Activated naive CD8-positive, alpha-beta T cell (primary cell): ENCODE data around the gene RAMP3.
"Not testable (repeated sequence)": the region's sequence is repeated elsewhere in the genome, so short reads cannot be mapped to it uniquely, and the experiment has no call there.

Experiments
- H3K27ac Mint-ChIP-seq: one replicate; pipeline ENCODE4 v1.8.0; 2021; ENCODE audit warnings: mixed read lengths
- H3K27me3 Mint-ChIP-seq: one replicate; pipeline ENCODE4 v1.8.0; 2021; ENCODE audit warnings: mixed read lengths
- H3K36me3 Mint-ChIP-seq: one replicate; pipeline ENCODE4 v1.8.0; 2021; ENCODE audit warnings: mixed read lengths
- H3K4me1 Mint-ChIP-seq: one replicate; pipeline ENCODE4 v1.8.0; 2021; ENCODE audit warnings: low read depth, mixed read lengths
- H3K4me3 Mint-ChIP-seq: one replicate; pipeline ENCODE4 v1.8.0; 2021; ENCODE audit warnings: mild to moderate bottlenecking, mixed read lengths
- H3K9me3 Mint-ChIP-seq: one replicate; pipeline ENCODE4 v1.8.0; 2021; ENCODE audit warnings: low read depth, mixed read lengths

Gene RAMP3

DNA sequence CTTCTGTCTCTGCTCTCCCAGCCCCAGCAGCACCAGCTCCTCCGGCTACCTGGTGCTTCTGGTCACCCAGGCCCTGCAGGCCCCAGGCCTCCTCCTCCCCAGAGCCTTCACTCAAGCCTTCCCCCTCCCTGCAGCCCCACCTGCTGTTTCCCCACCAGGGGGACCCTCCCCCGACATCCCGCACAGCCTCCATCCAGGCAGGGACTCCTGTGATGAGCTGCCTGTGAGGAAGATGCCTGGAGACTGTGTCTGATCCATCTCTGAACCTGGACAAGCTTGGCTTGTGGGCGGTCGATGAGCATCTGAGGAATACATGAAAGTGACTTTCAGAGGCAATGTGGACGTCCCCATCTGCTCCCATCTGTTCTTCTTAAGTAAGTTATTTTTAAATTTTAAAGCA, 45.0 kb downstream of the RAMP3 start:
- Mint-ChIP-seq H3K9me3 (no peaks in the 10 kb centered on the region), H3K4me3 (no peak overlapping the region), H3K36me3 (no peaks in the 10 kb centered on the region), H3K4me1 (peaks cover 18% of the 10 kb centered on the region), H3K27me3 (no peaks in the 10 kb centered on the region), H3K27ac (no peak overlapping the region)

DNA sequence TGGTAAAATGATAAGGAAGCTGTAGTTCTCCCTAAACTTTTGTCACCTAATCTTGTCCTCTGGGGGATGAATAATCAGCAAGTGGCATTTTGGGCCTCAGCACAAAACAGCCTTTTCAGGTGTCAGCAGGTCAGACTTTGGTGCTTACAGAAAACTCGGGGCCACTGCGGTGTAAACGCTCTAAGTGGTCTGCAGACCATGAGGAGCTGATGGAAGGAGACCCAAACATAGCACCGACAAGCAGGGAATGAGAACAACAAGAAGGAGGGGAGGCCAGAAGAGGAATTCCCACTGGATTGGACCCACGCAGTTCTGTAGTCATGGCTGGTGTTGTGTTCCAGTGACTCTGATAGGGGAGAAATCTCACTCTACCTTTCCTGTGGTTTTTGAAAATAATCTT, 45.4 kb downstream of the RAMP3 start:
- Mint-ChIP-seq H3K36me3 (no peaks in the 10 kb centered on the region), H3K4me1 (peaks cover 18% of the 10 kb centered on the region), H3K4me3 (no peak overlapping the region), H3K9me3 (no peaks in the 10 kb centered on the region), H3K27me3 (no peaks in the 10 kb centered on the region), H3K27ac (peak overlapping the region; percentile 23)

DNA sequence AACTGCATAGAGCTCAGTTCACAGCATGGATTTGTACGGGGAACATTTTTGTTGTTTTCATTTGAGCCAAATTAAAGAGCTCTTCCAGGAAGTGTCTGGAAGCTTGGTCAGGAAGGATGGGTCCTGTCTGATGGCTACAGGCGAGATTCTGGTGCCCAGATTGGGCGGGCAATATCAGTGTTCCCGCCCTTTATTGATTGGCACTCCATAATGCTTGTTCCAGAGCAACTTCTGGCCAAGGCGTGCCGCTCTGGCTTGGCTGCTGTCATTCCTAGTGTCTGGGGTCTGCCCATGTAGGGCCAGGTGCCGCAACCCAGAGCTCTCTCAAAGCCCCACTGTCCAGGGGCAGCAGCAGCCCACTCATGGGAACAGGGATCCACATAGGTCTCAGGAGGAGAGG, 45.9 kb downstream of the RAMP3 start:
- no peaks in the 10 kb centered on the region for H3K9me3 Mint-ChIP-seq
- peak overlapping the region; percentile 23 for H3K27ac Mint-ChIP-seq

DNA sequence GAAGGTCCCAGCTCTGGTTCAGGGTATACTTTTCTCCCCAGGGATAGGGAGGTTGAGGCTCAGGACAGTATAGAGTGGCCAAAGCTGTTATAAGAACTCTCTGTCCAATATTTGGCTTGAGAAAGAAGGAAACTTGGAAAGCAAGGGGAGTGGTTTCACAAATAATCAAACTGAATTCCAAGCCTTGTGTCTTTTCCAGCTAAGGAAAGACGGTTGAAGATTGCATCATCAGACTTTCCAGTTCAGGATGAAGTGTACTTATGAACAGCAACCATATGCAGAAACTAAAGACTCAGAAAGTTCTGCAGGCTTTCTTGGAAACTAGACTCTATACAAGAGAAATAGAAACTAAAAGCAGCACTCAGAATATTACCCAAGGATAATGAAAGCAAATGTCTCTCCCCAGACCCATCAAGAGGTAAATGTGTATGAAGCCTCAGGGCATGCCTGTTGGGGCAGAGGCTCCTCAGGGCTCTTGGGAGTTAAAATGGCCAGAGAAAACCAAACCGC, 46.4 kb downstream of the RAMP3 start:
- Mint-ChIP-seq H3K4me3 (no peak overlapping the region), H3K27me3 (no peaks in the 10 kb centered on the region), H3K4me1 (peaks cover 18% of the 10 kb centered on the region), H3K9me3 (no peaks in the 10 kb centered on the region), H3K36me3 (no peaks in the 10 kb centered on the region), H3K27ac (peak overlapping the region; percentile 23)

More for the DNA sequence above, 45.9 kb downstream of the RAMP3 start:
- Mint-ChIP-seq H3K27me3 (no peaks in the 10 kb centered on the region), H3K36me3 (no peaks in the 10 kb centered on the region), H3K4me1 (peaks cover 18% of the 10 kb centered on the region), H3K4me3 (no peak overlapping the region)

DNA sequence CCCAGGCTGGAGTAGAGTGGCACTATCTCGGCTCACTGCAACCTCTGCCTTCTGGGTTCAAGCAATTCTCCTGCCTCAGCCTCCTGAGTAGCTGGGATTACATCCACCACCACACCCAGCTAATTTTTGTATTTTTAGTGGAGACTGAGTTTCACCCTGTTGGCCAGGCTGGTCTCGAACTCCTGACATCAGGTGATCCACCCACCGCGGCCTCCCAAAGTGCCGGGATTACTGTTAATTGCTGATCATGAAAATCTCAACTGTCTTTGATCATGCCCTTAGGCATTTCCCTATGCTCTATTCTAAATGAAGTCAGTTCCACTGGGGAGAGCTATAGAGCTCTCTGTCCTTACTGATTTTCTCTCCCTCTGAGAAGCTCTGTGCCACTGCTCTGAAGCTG, 48.7 kb downstream of the RAMP3 start:
- not testable (repeated sequence) for H3K27ac Mint-ChIP-seq, H3K9me3 Mint-ChIP-seq, H3K36me3 Mint-ChIP-seq, H3K27me3 Mint-ChIP-seq, H3K4me3 Mint-ChIP-seq
- peaks cover 18% of the 10 kb centered on the region for H3K4me1 Mint-ChIP-seq

DNA sequence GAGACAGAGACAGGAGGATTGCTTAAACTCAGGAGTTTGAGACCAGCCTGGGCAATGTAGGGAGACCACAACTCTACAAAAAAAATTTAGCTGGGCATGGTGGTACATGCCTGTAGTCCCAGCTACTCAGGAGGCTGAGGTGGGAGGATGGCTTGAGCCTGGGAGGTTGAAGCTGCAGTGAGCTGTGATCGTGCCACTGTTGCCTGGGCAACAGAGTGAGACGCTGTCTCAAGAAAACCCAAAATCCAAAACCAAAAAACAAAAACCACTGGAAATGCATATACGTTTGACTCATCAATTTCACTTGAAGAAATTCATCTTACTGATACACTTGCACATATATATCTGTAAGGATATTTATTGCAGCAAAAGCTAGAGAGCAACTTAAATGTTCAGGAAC, 52.3 kb downstream of the RAMP3 start:
- H3K27ac Mint-ChIP-seq, H3K4me3 Mint-ChIP-seq, H3K4me1 Mint-ChIP-seq, H3K9me3 Mint-ChIP-seq, H3K36me3 Mint-ChIP-seq, H3K27me3 Mint-ChIP-seq: not testable (repeated sequence)

DNA sequence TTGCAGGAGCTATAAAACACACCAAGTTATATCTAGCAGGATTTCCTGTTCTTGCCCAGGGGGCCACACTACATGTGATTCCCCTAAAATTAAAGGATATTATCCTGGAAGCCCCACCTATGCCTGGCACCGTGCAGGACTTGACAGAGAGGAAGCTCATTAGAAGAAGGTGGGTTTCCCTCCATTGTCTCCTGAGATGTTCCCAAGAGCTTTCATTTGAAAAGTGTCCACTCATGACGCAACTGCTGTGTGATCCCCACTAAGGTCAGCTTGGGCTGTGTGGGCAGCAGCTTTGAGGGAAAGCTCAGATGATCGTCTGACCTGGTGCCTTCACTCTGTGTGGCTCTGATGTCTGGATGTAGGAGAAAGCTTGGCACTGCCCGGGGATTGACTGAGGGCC, 53.5 kb downstream of the RAMP3 start:
- no peaks in the 10 kb centered on the region for H3K4me1 Mint-ChIP-seq
- peaks cover 8% of the 10 kb centered on the region for H3K27me3 Mint-ChIP-seq
- no peaks in the 10 kb centered on the region for H3K9me3 Mint-ChIP-seq
- H3K4me3 Mint-ChIP-seq: no peak overlapping the region
- H3K27ac Mint-ChIP-seq: no peak overlapping the region
- no peaks in the 10 kb centered on the region for H3K36me3 Mint-ChIP-seq

DNA sequence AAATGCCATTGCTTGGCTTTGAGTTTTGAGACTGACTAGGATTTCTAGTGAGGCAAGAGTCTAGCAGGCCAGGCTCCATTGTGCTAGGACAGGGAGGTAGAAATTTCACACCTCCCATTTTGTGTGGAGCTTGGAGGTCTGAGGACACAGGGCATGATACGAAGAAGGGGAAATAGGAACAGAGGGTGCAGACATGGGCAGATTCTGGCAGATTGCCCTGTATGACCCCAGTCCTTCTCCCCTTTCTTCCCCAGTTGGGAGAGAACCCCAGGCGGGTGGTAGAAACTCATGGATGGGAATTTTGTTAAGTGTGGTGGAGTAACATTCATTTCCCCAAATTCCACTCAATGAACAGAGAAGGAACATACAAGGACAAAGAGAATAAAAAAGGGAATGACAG, 54.4 kb downstream of the RAMP3 start:
- no peaks in the 10 kb centered on the region for H3K9me3 Mint-ChIP-seq
- H3K27me3 Mint-ChIP-seq: peaks cover 8% of the 10 kb centered on the region
- no peak overlapping the region for H3K27ac Mint-ChIP-seq
- H3K36me3 Mint-ChIP-seq: no peaks in the 10 kb centered on the region
- no peaks in the 10 kb centered on the region for H3K4me1 Mint-ChIP-seq
- H3K4me3 Mint-ChIP-seq: no peak overlapping the region

DNA sequence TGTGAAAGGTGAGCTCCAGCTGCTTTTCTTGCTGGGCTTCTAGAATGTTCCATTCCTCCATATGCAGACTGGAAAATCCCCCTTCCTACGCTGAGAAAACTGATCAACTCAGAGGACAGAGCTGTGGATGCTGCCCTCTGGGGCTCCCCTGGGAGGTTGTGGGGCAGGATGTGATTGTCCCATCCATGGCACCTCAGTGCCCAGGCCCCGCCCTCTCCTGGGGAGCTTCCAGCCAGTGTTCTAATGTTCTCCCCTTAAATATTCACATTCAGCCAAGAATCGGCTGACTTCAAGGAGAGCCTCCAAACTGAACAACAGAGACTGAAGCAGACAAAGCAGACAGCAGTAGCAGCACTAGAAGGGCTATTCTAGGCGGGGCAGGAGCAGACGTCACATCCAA, 55.0 kb downstream of the RAMP3 start:
- Mint-ChIP-seq H3K27ac (no peak overlapping the region), H3K4me1 (no peaks in the 10 kb centered on the region), H3K27me3 (peaks cover 8% of the 10 kb centered on the region), H3K4me3 (no peak overlapping the region), H3K9me3 (no peaks in the 10 kb centered on the region), H3K36me3 (no peaks in the 10 kb centered on the region)

DNA sequence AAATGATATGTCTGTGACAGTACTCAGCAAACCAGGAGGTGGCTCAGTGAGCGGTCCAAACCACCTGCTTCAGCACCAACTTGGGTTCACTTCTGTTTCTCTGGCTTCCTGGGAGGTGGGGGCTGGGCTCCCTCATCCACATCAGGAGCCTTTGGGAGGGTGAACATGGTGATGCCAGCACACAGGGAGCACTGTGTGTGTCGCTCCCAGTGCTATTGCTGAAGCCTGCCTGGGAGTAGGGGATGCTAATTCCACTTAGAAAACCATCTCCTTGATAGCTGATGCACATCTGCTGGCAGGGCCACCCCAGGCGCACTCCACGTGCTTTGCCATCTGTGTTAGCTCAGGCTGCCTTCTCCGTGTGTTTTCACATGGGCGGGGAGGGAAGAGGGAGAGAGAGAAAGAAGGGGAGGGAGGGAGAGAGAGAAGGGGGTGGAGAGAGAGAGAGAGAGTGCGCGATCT, 58.0 kb downstream of the RAMP3 start:
- no peaks in the 10 kb centered on the region for H3K9me3 Mint-ChIP-seq
- no peak overlapping the region for H3K27ac Mint-ChIP-seq
- peaks cover 8% of the 10 kb centered on the region for H3K27me3 Mint-ChIP-seq
- no peaks in the 10 kb centered on the region for H3K4me1 Mint-ChIP-seq
- H3K36me3 Mint-ChIP-seq: no peaks in the 10 kb centered on the region
- no peak overlapping the region for H3K4me3 Mint-ChIP-seq

DNA sequence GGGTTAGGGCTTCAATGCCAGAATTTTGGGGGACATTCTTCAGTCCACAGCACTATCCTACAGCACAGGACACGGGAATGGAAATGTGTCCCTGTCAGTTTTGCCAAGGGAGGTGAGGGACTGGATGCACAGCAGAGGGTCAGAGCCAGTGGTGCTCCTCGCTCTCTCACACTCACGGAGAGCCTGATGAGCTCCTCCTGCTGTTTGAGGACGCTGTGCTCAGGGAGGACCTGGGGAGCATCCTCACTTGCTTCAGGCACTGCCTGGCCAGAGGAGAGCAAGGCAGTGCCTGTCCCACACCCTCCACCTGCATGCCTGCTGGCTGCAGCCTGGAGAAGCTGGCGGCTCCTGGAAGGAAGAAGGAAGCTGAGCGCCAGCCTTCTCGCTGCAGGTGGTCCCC, 58.6 kb downstream of the RAMP3 start:
- peaks cover 8% of the 10 kb centered on the region for H3K27me3 Mint-ChIP-seq
- no peaks in the 10 kb centered on the region for H3K4me1 Mint-ChIP-seq
- H3K27ac Mint-ChIP-seq: no peak overlapping the region
- H3K4me3 Mint-ChIP-seq: no peak overlapping the region
- no peaks in the 10 kb centered on the region for H3K36me3 Mint-ChIP-seq
- H3K9me3 Mint-ChIP-seq: no peaks in the 10 kb centered on the region

DNA sequence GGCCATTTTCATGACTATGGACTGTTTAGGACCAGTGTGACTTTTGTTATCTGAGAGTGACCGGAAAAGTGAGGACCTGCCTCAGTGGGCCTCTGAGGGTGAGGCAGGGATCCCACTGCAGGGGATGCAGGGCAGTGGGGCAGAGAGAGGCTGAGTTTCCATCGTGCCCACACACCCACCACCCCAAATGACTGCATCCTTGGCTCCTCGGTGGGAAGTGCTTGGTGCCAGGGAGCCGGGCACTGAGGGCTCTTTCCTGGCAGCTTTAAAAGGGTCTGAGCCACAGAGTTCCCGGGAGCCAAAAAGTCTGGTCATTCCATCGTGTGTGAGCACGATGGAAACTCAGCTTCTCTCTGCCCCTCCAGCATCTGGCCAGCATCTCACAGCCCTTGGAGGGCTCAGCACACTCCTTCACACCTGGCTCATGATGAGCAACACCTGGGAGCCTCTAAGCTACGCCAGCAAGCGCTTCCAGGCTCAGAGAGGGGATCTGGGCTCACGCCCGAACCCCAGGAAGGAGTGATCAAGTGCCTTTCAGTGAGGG, 59.1 kb downstream of the RAMP3 start:
- no peaks in the 10 kb centered on the region for H3K4me1 Mint-ChIP-seq
- no peak overlapping the region for H3K27ac Mint-ChIP-seq
- H3K36me3 Mint-ChIP-seq: no peaks in the 10 kb centered on the region
- no peak overlapping the region for H3K4me3 Mint-ChIP-seq
- no peaks in the 10 kb centered on the region for H3K9me3 Mint-ChIP-seq
- H3K27me3 Mint-ChIP-seq: peaks cover 6% of the 10 kb centered on the region

DNA sequence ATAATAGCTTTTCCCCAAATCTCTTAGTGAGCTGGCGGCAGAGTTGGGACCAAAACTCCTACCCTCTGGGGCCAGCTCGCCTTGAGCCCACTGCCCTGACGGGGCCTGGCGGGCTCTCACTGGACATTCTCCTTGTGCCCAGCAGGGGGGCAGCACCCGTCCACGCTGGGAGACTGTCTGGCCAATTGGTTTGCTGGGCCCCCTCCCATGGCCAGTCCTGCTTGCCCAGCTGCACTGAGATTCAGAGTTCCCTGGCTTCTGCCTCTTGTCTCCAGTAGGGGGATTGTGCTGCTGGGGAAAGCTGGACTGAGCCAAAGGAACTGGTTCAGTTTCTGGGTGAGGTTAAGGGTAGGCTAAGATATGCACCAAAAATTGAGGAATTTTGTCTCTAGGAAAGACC, 59.8 kb downstream of the RAMP3 start:
- Mint-ChIP-seq H3K27ac (no peak overlapping the region), H3K36me3 (no peaks in the 10 kb centered on the region), H3K27me3 (peaks cover 4% of the 10 kb centered on the region), H3K9me3 (no peaks in the 10 kb centered on the region), H3K4me3 (no peak overlapping the region), H3K4me1 (no peaks in the 10 kb centered on the region)

DNA sequence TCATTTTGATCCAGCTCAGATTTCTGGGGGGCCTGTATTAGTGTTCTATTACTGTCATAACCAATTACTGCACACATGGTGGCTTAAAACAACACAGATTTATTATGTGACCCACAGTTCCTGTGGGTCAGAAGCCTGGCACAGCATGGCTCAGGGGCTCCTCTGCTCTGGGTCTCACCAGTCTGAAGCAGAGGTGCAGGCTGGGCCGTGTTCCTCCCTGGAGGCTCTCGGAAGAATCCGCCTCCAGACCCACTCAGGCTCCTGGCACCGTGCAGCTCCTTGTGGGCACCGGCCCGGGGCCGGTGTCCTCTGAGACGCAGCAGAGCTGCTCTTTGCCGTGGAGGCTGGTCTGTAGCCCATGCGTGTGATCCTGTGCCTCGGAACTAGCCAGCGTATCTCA, 61.5 kb downstream of the RAMP3 start:
- Mint-ChIP-seq H3K4me3 (no peak overlapping the region), H3K27ac (no peak overlapping the region), H3K36me3 (no peaks in the 10 kb centered on the region), H3K27me3 (peaks cover 5% of the 10 kb centered on the region), H3K9me3 (no peaks in the 10 kb centered on the region), H3K4me1 (no peaks in the 10 kb centered on the region)

DNA sequence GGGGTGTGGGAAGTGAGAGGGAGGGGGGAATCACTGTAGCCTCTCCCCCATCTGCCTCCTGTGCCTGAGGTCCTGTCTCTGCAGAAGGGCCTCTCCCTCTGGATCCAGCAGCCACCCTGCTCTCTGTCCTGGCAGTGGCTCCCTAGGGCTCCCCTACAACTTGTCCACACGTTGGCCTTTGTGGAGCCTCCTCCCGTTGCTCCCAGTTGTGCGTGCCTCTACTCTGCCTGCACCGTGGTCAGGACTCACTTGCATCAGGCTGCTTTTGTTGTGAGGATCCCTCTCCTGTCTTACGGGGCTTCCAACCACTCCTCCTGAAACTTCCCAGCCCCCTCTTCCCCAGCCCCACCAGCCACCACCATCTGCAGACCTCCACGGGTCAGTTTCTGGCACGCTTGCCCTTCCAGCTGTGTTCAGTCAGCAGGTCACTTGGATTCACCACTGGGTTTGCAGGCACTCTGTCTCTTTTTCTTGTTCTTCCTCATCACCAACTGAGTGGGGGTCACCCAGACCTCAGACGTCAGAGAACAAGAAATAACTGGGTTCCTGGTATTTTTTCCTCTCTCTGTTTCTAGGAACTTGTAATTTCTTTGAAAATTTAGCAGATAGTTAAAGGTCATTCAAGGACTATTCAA, 62.3 kb downstream of the RAMP3 start:
- H3K4me3 Mint-ChIP-seq: no peak overlapping the region
- peaks cover 3% of the 10 kb centered on the region for H3K27me3 Mint-ChIP-seq
- no peaks in the 10 kb centered on the region for H3K4me1 Mint-ChIP-seq
- no peak overlapping the region for H3K27ac Mint-ChIP-seq
- H3K36me3 Mint-ChIP-seq: no peaks in the 10 kb centered on the region
- H3K9me3 Mint-ChIP-seq: no peaks in the 10 kb centered on the region
